KBM-7 (cell line): ENCODE results near the gene C16orf89.

Experiments used
- DNase-seq: peaks from one replicate; pipeline ENCODE4 v3.0.0-alpha.2; 2015
- in situ Hi-C: fragments of 300-500 bp; cut with MboI; formaldehyde crosslinking; loops from 2 replicates; pipeline ENCODE4 v1.14.3; 2020; ENCODE audit warnings: low sequenced_read_pairs, low pct_unique_long_range_greater_than_20kb, mixed read lengths

The C16orf89 gene

DNA sequence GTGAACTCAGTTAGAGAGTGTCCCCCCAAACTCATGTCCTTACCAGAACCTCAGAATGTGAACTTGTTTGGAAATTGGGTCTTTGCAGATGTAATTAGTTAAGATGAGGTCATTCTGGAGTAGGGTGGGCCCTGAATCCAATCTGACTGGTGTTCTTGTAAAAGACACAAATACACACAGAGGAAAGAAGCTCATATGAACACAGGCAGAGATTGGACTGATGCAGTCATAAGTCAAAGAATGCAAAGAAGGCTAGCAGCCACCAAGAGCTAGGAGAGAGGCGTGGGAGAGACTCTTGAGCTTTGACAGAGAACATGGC, 29.9 kb downstream of the C16orf89 start:
- in situ Hi-C loops, result no loop called here
- DNase-seq, result no peak

DNA sequence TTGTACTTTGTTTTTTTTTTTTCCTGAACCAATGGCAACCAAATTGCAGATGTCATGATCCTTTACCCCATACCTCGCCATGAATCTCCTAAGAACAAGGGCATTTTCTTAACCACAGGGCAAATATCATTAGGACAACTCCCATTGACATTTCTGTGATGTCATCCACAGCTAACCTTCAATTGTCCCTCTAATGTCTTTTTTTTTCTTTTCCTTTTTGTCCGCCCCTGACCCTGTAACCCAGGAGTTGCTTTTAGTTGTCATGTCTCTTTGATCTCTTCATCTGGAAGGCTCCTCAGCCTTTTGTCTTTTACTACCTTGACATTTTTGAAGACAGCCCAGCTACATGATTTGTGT, 31.6 kb downstream of the C16orf89 start:
- in situ Hi-C loops, result no loop called here
- DNase-seq, result no peak

DNA sequence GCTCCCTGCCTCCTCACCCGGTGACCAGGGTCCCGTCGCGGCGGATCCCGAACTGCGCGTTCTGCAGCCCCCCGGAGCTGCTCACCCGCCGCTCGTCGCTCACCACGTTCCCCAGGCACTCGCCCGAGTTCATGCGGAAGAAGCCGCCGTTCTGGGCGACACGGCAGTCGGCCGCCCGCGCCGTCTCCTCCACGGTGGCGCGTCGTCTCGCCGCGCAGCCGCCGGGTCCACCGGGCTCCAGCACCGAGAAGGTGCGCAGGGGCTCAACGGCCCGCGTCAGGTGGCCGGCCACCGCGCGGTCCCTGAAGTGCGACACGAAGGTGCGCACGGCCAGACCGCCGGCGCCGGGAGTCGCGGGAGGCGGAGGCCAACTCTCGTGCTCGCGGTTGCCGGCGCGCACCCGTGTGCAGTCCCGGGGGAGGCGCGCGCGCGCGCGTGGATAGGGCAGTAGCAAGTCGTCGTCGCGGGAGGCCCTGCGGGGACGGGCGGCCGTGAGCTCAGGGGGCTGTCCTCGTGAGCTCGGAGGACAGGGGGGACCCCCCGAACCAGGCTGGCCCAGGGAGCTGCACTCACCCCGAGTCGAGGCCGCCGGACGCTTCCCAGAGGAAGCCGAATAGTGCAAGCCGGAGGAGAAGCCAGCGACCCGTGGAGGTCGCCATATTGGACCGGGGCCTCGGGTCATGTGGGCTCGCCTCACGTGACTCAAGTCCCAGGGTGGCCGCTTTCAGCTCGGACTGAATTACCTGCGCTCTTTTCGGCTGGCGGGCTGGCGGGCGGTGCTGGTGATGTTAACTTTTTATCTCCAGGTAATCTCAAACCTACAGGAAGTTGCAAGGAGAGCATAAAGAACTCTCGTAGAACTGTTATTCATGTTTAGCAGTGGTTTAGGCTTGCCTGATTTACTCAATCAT, 32.2 kb downstream of the C16orf89 start, which contains the start of gene NAGPA:
Gene NAGPA (minus strand): TSS at position 680 of the 911 bp plus-strand sequence. CDS start 21 bp downstream, at position 659.
- peak; percentile 79 for DNase-seq
- in situ Hi-C loops, result no loop called here

DNA sequence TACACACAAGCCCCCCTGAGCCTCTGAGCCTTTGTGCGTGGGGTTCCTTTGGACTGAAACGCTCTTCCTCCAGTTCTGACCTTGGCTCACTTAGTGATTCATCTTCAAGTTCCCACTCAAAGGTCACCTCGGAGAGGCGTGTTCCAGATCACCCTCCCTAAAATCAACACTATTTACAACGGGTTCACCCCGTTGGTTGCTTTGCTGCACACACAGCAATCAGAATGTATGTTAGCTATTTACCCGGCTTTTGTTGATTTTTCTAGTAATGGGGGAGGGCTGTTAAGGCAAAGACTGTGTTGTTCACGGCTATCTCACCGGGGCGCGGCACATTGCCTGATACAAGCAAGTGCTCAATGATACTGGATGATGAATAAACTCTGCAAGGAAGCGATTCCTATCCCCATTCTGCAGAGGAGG, 33.0 kb downstream of the C16orf89 start:
- in situ Hi-C loops, result no loop called here
- no peak for DNase-seq

DNA sequence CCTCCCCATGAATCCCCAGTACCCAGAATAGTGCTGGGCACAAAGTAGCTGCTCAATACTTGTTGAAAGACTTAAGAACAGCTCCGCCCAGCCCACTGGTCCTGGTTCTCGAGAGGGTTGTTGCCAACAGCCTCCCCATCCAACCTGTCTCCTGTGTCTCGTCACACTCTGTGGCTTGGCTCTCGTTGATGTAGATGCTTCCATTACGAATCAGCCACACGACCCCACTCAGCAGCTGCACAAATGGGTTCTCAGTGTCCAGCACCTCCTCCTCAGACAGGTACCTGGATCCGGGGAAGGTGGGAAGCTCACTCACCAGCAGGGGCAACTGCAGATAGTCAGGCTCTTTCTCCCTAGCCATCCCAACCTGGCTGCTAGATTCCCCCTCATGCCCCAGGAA, 34.2 kb downstream of the C16orf89 start:
- in situ Hi-C loops, result no loop called here
- DNase-seq, result no peak

DNA sequence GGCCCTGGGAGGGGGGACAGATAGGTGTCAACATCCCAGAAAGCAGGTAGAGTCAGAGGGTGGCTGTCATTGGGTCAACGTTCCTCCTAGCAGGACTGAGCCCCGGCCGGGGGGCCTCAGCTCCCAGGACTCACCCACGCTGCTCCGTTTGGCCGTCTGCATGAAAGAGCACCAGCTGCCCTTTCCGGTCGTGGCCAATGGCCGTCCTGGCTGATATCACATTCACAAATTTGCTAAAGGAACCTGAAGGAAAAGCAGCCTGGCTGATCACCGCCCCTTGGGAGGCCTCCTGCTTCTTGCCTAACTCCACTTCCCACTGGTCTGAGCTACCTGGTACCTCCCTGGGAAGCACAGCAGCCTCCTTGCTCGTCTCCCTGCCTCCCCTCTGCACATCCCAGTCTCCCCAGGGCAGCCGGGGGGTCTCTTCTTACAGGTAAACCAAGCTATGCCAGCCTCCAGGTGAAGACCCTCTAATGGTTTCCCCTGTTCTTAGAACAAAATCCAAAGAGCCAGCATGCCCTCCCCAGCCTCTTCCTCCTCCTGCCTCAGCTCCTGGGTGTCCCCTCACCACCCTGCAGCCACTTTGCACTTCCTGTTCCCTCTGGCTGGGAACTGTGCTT, 35.4 kb downstream of the C16orf89 start:
- DNase-seq, result no peak
- in situ Hi-C loops, result no loop called here

DNA sequence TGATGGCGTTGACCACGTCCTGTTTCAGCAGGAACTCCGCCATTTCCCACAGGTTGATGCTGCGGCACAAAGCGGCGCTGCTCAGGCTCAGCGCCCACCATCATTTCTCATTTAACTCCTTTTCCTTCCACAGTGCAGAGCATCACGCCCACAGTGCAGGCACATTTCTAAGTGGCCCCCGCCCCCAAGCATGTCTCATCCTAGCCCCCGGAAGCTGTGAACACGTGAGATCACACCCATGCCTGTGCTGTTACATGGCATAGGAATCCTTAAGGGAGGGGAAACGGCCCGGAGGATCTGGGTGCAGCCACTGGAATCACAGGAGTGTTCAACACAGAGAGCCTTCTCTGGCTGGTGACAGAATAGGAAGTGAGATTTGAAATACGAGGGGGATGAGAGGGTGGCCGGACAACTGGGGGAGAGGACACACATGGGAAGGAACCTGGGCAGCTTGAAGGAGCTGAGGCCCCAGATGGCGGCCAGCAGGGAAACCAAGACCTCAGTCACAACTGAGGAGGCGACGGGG, 36.7 kb downstream of the C16orf89 start:
- DNase-seq, result no peak
- in situ Hi-C loops, result no loop called here

DNA sequence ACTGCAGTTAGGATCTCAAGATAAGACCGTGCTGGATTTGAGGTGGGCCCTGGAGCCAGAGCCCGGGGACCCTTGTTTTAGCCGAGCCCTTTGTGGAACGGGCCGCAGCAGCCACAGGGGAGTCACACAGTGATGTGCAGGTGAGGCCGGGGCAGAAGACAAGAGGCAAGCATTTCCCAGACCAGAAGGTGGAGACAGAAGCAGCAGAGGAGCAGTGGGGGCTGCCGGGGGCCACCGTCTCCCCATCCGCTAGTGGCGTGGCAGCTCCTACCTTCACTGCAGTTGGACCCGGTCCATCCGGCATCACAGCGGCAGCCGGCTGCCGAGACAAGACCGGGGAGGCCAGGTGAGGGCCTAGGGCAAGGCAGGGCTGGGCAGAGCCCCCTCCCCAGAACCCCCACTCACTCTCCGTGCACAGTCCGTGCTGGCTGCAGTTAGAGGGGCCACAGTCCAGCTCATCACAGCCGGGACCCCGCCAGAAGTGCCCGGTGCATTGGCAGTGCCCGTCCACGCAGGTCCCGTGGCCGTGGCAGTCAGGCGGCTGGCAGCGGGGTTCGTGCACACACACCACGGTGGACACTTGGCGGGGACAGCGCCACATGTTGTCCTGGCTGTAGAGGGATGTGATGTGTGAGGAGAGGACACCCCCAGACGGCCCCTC, 38.1 kb downstream of the C16orf89 start:
- no peak for DNase-seq
- in situ Hi-C loops, result no loop called here

DNA sequence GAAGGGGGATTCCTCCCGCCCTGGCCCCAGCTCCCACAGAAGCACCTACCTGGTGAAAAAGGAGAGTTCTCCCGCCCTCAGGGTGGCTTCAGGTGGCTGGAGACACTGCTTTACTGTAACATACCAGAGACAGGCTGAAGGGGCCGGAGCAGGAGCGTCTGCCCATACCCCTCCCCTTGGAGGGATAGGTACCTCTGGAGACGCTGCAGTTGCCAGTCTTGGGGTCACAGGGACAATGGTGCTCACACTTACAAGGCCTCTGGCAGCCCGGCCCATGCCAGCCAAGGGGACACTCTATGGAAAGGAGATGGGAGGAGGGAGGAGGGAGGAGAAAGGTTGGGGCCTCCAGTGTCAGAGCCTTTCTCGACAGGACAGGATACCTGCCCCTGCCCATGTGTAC, 38.7 kb downstream of the C16orf89 start:
- in situ Hi-C loops, result no loop called here
- DNase-seq, result no peak

DNA sequence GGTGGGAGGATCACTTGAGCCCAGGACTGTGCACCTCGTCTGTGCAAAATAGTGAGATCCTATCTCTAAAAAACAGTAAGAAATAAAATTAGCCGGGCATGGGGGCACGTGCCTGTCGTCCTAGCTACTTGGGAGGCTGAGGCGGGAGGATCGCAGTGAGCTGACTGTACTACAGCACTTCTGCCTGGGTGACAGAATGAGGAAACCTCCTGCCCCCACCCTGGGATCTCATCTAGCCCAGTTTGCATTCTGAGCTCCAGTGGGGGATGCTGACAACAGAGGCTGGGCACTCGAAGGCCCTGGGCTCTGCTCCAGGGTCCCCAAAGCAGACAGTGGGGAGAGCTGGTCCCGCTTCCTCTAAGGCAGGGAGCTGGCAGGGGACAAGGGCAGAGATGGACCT, 39.1 kb downstream of the C16orf89 start:
- no peak for DNase-seq
- in situ Hi-C loops, result no loop called here

DNA sequence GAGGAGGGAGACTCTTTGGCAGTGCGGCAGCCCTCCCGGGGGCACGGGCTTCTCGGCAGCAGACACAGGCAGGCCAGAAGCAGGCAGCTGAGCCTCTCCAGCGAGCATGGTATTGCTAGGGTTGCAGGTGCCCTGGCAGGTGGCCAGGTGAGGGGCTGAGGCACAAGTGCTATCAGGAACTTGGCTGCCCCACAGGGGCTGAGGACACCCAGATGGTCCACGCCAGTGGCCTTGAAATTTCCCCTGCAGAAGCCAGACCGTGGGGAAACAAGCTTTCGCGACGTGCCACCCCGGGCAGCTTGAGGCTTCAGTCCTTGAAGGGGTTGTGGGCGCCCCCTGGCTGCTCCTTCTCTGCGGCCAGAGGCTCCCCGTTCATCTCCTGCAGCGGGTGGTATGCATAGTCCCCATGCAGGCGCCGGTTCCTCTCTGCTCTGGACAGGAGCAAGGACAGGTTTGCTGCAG, 40.6 kb downstream of the C16orf89 start:
- DNase-seq, result peak; percentile 32
- in situ Hi-C loops, result no loop called here

DNA sequence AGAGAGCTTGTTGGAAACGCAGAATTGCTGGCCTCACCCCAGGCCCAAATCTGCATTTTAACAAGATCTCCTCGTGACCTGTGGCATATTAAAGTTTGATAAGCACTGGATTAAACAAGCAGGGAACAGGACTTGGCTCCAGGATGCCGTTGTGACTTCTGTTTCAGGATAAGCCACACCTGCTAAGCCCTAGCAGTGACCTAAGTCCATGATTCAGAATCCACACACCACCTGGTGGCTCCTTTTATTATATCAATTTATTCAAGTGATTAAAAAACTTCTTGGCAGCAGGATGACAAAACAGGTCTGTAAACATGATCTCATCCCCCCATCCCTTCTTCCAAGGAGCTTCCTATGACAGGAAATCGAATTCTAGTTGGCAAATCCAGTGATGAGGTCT, 41.1 kb downstream of the C16orf89 start:
- in situ Hi-C loops, result no loop called here
- DNase-seq, result peak; percentile 38

DNA sequence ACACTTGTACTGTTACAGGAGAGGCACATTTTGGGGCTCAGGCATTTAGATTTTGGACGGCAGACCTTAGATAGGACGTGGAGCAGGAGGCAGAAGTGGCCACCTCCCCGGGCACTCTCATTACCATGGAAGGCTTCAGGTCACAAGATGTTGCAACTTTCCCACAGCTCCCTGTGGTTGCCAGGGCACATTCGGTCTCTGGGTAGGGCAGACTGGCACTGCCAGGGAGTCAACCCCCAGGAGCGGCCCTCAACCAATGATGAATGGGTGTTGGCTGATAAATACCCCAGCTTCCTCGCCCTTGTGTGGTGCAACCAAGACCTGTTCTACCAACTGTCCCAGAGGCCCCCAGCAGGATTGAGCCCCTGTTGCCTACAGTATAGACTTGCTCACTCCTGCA, 43.2 kb downstream of the C16orf89 start:
- no peak for DNase-seq
- in situ Hi-C loops, result no loop called here

DNA sequence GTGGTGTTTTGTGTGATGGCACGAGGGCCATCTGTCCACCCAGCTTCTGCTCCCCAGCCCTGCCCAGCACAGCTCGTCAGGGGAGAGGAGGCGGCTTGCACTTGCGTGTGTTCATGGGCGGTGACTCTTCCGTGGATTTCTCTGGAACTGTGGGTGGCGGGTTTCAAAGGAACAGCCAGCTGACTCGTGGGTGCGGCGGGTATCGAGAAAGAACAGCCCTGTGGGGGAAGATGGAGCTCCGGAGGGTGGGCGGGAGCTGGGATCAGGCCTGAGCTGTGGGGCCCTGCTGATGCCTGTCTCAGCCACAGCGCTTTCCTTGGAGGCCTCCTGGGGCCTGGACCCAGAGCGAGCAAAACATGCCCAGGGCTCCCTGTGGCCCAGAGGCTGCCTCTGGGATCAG, 45.2 kb downstream of the C16orf89 start:
- in situ Hi-C loops, result no loop called here
- DNase-seq, result no peak

DNA sequence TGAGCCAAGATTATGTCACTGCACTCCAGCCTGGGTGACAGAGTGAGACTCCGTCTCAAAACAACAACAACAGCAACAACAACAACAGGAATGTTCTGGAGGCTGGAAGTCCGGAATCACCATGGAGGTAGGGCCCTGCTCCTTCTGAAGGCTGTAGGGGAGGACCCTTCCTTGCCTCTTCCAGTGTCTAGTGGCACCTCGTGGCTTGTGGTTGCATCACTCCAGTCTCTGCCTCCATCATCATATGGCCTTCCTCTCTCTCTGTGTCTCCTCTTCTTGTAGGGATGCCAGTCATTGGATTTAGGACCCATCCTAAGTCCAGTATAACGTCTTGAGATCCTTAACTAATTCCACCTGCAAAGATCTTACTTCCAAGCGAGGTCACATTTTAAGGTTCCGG, 46.0 kb downstream of the C16orf89 start:
- DNase-seq, result no peak

DNA sequence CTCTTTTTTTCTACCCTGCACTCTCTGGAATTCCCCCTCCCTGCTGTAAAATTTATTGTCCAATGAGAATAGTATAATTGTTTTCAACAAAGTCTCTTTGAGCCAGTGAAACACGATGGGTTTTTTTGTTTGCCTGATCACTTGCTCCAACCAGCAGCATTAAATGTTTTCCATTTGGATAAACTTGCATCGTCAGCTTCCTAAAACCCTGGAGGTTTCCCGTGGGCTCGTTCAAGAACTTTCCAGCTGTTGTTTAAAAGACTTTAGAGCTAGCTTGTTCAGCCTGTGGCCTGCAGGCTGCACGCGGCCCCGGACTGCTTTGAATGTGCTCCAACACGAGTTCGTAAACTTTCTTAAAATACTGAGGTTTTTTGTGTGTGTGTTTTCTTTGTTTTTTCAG, 47.0 kb downstream of the C16orf89 start:
- DNase-seq, result no peak
- in situ Hi-C loops, result no loop called here

More for the DNA sequence above, 46.0 kb downstream of the C16orf89 start:
- in situ Hi-C loops, result no loop called here

DNA sequence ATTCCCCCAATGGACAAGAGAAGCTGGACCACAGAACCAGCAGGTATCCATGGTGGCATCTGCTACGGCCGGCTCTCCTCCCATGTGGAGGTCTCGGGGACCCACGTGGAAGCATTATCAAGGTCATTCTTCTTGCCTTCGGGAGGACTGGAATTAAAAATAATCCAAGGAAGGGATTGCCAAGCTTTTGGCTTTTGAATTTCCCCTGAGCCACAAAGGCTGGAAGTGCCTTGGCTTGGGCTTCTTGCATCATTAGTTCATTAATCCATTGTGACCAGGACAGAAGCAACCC, 48.1 kb downstream of the C16orf89 start:
- in situ Hi-C loops, result no loop called here
- no peak for DNase-seq

DNA sequence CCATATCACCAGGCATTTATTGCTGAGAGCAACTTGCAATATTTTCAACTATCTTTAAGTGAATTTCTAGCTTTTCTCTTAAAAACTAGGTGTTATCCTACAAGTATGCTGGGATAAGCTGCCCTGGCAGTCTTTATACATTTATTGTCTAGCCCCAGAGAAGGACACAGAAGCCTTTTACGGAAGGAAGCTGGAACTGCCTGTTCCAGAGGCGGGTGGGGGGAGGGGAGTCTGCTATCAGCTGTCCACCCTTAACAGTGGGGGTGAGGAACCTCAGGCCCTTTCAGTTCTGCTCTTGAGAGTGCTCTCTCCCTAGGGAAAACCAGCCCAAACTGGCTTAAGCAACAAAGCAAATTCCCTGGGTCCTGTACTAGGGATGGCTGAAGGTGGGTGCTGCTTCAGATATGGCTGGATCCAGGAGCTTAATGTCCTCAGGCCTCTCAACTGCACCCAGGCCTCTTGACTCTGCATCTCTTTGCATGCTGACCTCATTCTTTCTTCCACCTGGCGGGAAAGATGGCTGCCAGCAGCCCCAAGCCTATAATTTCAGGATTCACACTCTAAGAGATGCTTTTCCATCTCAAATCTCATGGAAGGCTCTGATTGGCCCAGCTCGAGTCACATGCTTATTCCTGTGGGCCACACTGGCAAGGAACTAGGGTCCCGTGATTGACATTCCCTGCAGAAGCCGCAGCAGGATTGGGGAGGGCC, 48.6 kb downstream of the C16orf89 start:
- DNase-seq, result no peak
- in situ Hi-C loops, result no loop called here

DNA sequence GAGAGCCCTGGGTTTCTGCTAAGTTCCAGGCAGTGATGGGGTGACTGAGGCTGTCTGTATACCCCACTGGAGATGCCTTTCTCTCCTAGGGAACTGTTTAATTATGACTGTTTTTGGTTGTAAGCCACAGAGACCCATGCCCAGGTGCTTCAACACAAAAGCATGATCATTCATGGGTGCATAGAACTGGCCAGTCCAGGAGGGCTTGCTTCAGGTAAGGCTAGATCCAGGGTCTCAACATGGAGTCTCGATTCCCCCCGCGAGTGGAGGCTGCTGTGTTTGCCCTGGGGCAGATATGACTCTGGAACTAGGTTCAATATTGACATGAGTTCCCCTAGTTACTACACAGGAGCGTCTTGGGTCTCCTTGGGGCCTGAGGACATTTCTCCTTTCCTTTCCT, 49.9 kb downstream of the C16orf89 start:
- no peak for DNase-seq
- in situ Hi-C loops, result no loop called here

DNA sequence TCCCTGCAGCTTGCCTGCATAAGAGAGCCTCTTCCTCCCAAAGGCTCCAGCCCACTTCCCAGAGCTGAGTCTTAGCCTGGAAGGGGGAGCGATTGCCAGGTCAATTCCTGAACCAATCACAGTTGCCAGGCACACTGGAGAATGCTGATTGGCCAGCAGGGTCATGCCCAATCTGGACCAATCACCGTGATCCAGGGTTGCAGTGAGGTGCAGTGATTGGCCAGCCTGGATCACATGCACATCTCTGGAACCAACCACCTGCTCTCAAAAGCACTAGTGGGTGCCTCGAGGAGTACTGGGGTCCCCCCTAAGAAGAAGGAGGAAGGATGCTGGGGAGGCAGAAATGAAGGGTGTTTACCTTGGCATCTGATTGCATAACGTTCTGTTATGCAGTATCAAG, 50.4 kb downstream of the C16orf89 start:
- in situ Hi-C loops, result no loop called here
- DNase-seq, result no peak
